ENCODE measurements around the gene BTF3. TPM values are rescaled to one million over a fixed set of nuclear protein-coding genes. Genes with fewer than 3 reads are reported as not detected.

The BTF3 gene
- total RNA-seq, 1 experiment from 2014 or later: 647 TPM

DNA sequence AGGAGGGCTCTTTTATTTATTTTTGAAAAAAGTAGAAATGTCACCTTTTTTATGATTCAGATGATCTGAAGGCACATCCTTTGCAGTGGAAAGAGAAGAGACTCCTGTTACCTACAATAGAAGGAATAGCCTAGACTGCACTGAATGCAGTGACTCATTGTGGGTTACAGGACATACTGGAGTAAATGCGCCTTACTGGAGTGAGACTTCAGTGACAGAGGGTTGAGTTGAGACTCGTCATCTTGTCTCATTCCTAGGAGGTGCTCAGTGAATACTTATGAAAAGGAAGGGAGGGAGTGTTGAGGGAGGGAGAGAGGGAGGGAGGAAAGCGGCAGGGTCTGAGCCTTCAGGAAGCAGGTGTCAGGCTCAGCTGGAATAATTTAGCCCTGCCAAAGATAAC is 42.0 kb downstream of the BTF3 start:
- Histone ChIP-seq H3K36me3 (ENCODE audit: control insufficient read depth, insufficient read depth, low read length) (no peaks in the 10 kb centered on the region), H3K4me3 (ENCODE audit: low read depth in 2 of 2, low read length in 2 of 2) (no peak overlapping the region), H3K4me1 (ENCODE audit: control insufficient read depth, insufficient read depth, low read length) (peaks cover 10% of the 10 kb centered on the region), H3K27me3 (ENCODE audit: control insufficient read depth, insufficient read depth, low read length) (no peaks in the 10 kb centered on the region), H3K27ac (ENCODE audit: low read length) (no peak overlapping the region), H3K9me3 (ENCODE audit: control insufficient read depth, insufficient read depth, low read depth, low read length) (no peaks in the 10 kb centered on the region; the same call in 1 of the 2 replicates)
- TF ChIP-seq, protein P1, sequence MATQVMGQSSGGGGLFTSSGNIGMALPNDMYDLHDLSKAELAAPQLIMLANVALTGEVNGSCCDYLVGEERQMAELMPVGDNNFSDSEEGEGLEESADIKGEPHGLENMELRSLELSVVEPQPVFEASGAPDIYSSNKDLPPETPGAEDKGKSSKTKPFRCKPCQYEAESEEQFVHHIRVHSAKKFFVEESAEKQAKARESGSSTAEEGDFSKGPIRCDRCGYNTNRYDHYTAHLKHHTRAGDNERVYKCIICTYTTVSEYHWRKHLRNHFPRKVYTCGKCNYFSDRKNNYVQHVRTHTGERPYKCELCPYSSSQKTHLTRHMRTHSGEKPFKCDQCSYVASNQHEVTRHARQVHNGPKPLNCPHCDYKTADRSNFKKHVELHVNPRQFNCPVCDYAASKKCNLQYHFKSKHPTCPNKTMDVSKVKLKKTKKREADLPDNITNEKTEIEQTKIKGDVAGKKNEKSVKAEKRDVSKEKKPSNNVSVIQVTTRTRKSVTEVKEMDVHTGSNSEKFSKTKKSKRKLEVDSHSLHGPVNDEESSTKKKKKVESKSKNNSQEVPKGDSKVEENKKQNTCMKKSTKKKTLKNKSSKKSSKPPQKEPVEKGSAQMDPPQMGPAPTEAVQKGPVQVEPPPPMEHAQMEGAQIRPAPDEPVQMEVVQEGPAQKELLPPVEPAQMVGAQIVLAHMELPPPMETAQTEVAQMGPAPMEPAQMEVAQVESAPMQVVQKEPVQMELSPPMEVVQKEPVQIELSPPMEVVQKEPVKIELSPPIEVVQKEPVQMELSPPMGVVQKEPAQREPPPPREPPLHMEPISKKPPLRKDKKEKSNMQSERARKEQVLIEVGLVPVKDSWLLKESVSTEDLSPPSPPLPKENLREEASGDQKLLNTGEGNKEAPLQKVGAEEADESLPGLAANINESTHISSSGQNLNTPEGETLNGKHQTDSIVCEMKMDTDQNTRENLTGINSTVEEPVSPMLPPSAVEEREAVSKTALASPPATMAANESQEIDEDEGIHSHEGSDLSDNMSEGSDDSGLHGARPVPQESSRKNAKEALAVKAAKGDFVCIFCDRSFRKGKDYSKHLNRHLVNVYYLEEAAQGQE (IDR thresholded peaks at IDR 0.05; ENCODE audit: insufficient read depth in 1 of 2, low read depth in 2 of 2, low read length in 1 of 2): no peak
- no peak for TF ChIP-seq SIN3A (IDR thresholded peaks at IDR 0.05; ENCODE audit: borderline replicate concordance, insufficient read depth, low read depth, low read length)
- TF ChIP-seq POLR2AphosphoS5 (IDR thresholded peaks at IDR 0.05; ENCODE audit: low read depth, low read length): no peak
- TF ChIP-seq, protein P2, sequence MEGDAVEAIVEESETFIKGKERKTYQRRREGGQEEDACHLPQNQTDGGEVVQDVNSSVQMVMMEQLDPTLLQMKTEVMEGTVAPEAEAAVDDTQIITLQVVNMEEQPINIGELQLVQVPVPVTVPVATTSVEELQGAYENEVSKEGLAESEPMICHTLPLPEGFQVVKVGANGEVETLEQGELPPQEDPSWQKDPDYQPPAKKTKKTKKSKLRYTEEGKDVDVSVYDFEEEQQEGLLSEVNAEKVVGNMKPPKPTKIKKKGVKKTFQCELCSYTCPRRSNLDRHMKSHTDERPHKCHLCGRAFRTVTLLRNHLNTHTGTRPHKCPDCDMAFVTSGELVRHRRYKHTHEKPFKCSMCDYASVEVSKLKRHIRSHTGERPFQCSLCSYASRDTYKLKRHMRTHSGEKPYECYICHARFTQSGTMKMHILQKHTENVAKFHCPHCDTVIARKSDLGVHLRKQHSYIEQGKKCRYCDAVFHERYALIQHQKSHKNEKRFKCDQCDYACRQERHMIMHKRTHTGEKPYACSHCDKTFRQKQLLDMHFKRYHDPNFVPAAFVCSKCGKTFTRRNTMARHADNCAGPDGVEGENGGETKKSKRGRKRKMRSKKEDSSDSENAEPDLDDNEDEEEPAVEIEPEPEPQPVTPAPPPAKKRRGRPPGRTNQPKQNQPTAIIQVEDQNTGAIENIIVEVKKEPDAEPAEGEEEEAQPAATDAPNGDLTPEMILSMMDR (IDR thresholded peaks at IDR 0.05): no peak
- no peak for TF ChIP-seq TCF7L2 (IDR thresholded peaks at IDR 0.05; ENCODE audit: low read depth, low read length)
- POLR2A ChIA-PET: no interaction called here
- in situ Hi-C loops (cut with HindIII; ENCODE audit: low pct_unique_long_range_greater_than_20kb, low sequenced_read_pairs) (no loop called here), intact Hi-C loops (cut with micrococcal nuclease; ENCODE audit: unreplicated experiment) (no loop called here)
- DNase-seq (ENCODE audit: low read depth, low spot score) (no peak), ATAC-seq (peak; percentile 73)
- BruUV-seq (replicated peaks): no TSS peak
- CTCF ChIA-PET: no interaction called here

DNA sequence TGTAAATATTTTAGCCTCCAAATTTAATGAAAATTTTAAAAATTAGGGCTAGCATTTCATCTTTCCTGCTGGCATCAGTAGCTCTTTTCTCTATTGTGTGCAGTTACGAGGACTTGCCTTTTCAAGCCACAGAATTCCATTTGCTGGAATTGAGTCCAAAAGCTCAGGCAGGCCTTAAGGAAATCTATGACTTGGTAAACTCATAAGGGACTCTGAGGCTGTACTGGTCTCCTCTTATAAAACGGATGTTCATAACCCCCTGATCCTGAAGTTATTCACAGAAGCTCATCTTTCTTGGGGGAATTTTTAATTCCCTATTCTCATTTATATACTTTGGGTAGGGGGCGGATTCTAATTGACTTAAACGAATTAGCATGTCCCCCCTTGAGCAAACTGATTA is 43.8 kb downstream of the BTF3 start:
- intact Hi-C loops (cut with micrococcal nuclease; ENCODE audit: unreplicated experiment) (no loop called here), in situ Hi-C loops (cut with HindIII; ENCODE audit: low pct_unique_long_range_greater_than_20kb, low sequenced_read_pairs) (no loop called here)
- H3K9me3 ChIP-seq (ENCODE audit: control insufficient read depth, insufficient read depth, low read depth, low read length): no peaks in the 10 kb centered on the region
- ChIA-PET POLR2A (interaction anchor here (0.7 kb wide), 1 partner anchor 475 kb away, joined by 4 read pairs; no protein-coding TSS in a partner anchor), CTCF (no interaction called here)
- no peak overlapping the region for H3K27ac ChIP-seq (ENCODE audit: low read length)
- H3K27me3 ChIP-seq (ENCODE audit: control insufficient read depth, insufficient read depth, low read length): no peaks in the 10 kb centered on the region
- H3K36me3 ChIP-seq (ENCODE audit: control insufficient read depth, insufficient read depth, low read length): no peaks in the 10 kb centered on the region
- no peak for DNase-seq (ENCODE audit: low read depth, low spot score)
- ATAC-seq: no peak
- no peak for TF ChIP-seq SIN3A (IDR thresholded peaks at IDR 0.05; ENCODE audit: borderline replicate concordance, insufficient read depth, low read depth, low read length)
- no peak overlapping the region for H3K4me3 ChIP-seq (ENCODE audit: low read depth in 2 of 2, low read length in 2 of 2)
- peaks cover 10% of the 10 kb centered on the region for H3K4me1 ChIP-seq (ENCODE audit: control insufficient read depth, insufficient read depth, low read length)
- no TSS peak for BruUV-seq (replicated peaks)

DNA sequence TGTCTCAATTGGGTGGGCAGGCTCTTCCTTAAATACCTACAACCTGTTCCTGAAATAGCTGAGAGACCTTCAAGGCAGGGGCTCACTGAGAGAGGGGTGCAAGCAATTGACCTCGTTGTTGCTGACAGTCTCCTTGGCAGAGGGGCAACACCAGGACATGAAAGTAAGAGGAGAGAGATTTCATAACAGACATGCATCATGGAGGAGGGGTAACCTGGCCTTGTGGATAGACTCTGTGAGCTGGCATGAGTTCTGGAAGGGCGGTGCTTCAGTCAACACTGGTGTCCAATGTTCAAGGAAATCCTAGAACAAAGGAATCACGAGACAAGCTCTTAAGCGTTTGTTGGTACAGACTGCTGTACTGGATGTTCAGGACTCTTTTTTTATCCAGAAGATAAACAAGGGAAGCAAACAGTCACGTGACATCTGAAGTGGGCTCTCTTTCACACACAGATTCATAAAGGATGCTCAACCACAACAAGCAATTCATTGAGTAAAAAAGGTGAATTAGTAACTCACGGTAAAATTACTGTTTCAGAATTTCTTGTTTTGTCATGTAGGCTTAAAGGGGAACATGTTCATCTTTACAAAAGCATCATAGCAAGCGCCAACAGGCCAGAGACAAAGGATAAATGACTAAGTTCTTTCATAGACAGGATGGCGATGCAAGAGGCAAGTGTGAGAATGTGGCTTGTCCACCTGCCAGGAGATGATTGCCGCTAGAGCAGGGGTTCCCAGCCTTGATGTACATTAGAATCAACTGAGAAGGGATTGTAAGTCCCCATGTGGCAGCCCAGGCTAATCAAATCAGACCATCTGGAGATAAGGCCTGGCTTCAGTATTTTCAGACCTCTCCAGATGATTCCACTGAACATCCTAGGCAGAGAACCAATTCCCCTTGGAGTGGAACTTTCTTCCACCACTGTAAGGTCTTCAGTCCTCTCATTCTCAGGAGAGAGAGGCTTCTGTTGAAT is 46.5 kb downstream of the BTF3 start:
- Histone ChIP-seq H3K4me3 (ENCODE audit: low read depth in 2 of 2, low read length in 2 of 2) (no peak overlapping the region), H3K4me1 (ENCODE audit: control insufficient read depth, insufficient read depth, low read length) (peaks cover 10% of the 10 kb centered on the region), H3K36me3 (ENCODE audit: control insufficient read depth, insufficient read depth, low read length) (no peaks in the 10 kb centered on the region), H3K27ac (ENCODE audit: low read length) (no peak overlapping the region), H3K9me3 (ENCODE audit: control insufficient read depth, insufficient read depth, low read depth, low read length) (no peaks in the 10 kb centered on the region), H3K27me3 (ENCODE audit: control insufficient read depth, insufficient read depth, low read length) (no peaks in the 10 kb centered on the region)
- intact Hi-C loops (cut with micrococcal nuclease; ENCODE audit: unreplicated experiment) (no loop called here), in situ Hi-C loops (cut with HindIII; ENCODE audit: low pct_unique_long_range_greater_than_20kb, low sequenced_read_pairs) (no loop called here)
- ATAC-seq (no peak), DNase-seq (ENCODE audit: low read depth, low spot score) (no peak)
- POLR2A ChIA-PET: no interaction called here
- no peak for TF ChIP-seq TCF7L2 (IDR thresholded peaks at IDR 0.05; ENCODE audit: low read depth, low read length)
- TF ChIP-seq, protein P1 (IDR thresholded peaks at IDR 0.05; ENCODE audit: insufficient read depth in 1 of 2, low read depth in 2 of 2, low read length in 1 of 2): no peak
- no peak for TF ChIP-seq SIN3A (IDR thresholded peaks at IDR 0.05; ENCODE audit: borderline replicate concordance, insufficient read depth, low read depth, low read length)
- TF ChIP-seq, protein P2 (IDR thresholded peaks at IDR 0.05): no peak
- no peak for TF ChIP-seq POLR2AphosphoS5 (IDR thresholded peaks at IDR 0.05; ENCODE audit: low read depth, low read length)
- BruUV-seq (replicated peaks): no TSS peak
- CTCF ChIA-PET: no interaction called here

Data from Panc1 (cell line).